Endothelial cell of umbilical vein (primary cell): ENCODE results near the gene CYP1A1. TPM values are rescaled to one million over a fixed set of nuclear protein-coding genes. Genes with fewer than 3 reads are reported as not detected.
A peak's percentile ranks its signal among the peaks of the same experiment; 100 is the strongest.

ENCODE experiments used
- BruUV-seq: library from RNA; stranded (reverse); fragments of 400-500 nt; replicated peaks from 2 replicates; lab custom pipeline; 2021; lab: Mats Ljungman, UMichigan
- CTCF ChIA-PET: fragments of 300-600, 350-600 bp; sonication (Branson Sonifier 250); formaldehyde crosslinking; loops from one replicate; lab custom pipeline; 2021; ENCODE audit warnings: antibody characterized with exemption, inconsistent platforms; lab: Charles Lee
- POLR2A ChIA-PET: fragments of 300-600, 350-600 bp; sonication (Branson Sonifier 250); formaldehyde crosslinking; loops from one replicate; lab custom pipeline; 2021; ENCODE audit warnings: antibody characterized with exemption, inconsistent platforms; lab: Charles Lee
- DNase-seq: peaks from one replicate; pipeline ENCODE4 v3.0.0-alpha.2; 2011; ENCODE audit warnings: low read depth, low spot score
- FAIRE-seq: peaks from 2 replicates; lab custom pipeline; 2011; peaks lifted over from hg19 to GRCh38; lab: Jason Lieb, UNC
- H2AFZ ChIP-seq: 2 replicates; pipeline ENCODE4 v1.6.0; 2012; ENCODE audit warnings: low read depth, low read length, control low read depth, inconsistent platforms
- H3K27ac ChIP-seq: 2 replicates; pipeline ENCODE4 v1.5.1; 2011; ENCODE audit warnings: low read depth, mild to moderate bottlenecking, control low read depth, low read length, moderate library complexity; ENCODE audit not compliant: insufficient read depth
- H3K27me3 ChIP-seq, 2 experiments: 2 replicates each; pipeline versions ENCODE4 v1.6.0 to v1.6.1; 2011; ENCODE audit warnings: low read length in 2 of 2, mixed read lengths in 1 of 2; ENCODE audit not compliant: control insufficient read depth in 2 of 2, insufficient read depth in 2 of 2
- H3K36me3 ChIP-seq, 2 experiments: 2 replicates in 1 of 2; 3 replicates in 1 of 2; pipeline ENCODE4 v1.5.1; 2011; ENCODE audit warnings: low read length in 2 of 2, mild to moderate bottlenecking in 1 of 2, moderate library complexity in 1 of 2; ENCODE audit not compliant: control insufficient read depth in 2 of 2, insufficient read depth in 2 of 2; ENCODE audit errors: extremely low read depth in 1 of 2
- H3K4me1 ChIP-seq: 3 replicates; pipeline ENCODE4 v1.5.1; 2011; ENCODE audit warnings: mild to moderate bottlenecking, low read length; ENCODE audit not compliant: control insufficient read depth, insufficient read depth; ENCODE audit errors: extremely low read depth
- H3K4me2 ChIP-seq: 2 replicates; pipeline ENCODE4 v1.6.1; 2011; ENCODE audit warnings: low read length, control low read depth, mixed read lengths; ENCODE audit not compliant: insufficient read depth
- H3K4me3 ChIP-seq, 3 experiments: fragments of 200-600 bp in 1 of 3; sonication (generic), shearing (Covaris generic) in 1 of 3; replicated peaks in 1 of 3; 2 replicates each; pipeline ENCODE4 v1.5.1; 2011 to 2016; ENCODE audit warnings: control low read depth in 3 of 3, low read length in 3 of 3, mild to moderate bottlenecking in 2 of 3, inconsistent platforms in 1 of 3, low read depth in 1 of 3, moderate library complexity in 1 of 3; ENCODE audit not compliant: insufficient read depth in 1 of 3
- H3K79me2 ChIP-seq: 2 replicates; pipeline ENCODE4 v1.6.0; 2012; ENCODE audit warnings: low read length, inconsistent platforms; ENCODE audit not compliant: control insufficient read depth, insufficient read depth
- H3K9ac ChIP-seq: replicated peaks from 2 replicates; pipeline ENCODE3; 2011; ENCODE audit warnings: low read length, control low read depth; ENCODE audit not compliant: insufficient read depth; ENCODE audit errors: extremely low read depth
- H3K9me1 ChIP-seq: replicated peaks from 3 replicates; pipeline ENCODE4 v1.6.0; 2011; ENCODE audit warnings: mild to moderate bottlenecking, low read length; ENCODE audit not compliant: control insufficient read depth, insufficient read depth; ENCODE audit errors: extremely low read depth
- H3K9me3 ChIP-seq: replicated peaks from 2 replicates; pipeline ENCODE4 v1.5.1; 2012; ENCODE audit warnings: low read length, inconsistent platforms; ENCODE audit not compliant: control insufficient read depth, insufficient read depth
- H4K20me1 ChIP-seq: replicated peaks from 2 replicates; pipeline ENCODE3; 2011; ENCODE audit warnings: mild to moderate bottlenecking, low read length; ENCODE audit not compliant: control insufficient read depth, insufficient read depth; ENCODE audit errors: extremely low read depth
- EZH2 ChIP-seq: IDR thresholded peaks from 2 replicates; pipeline ENCODE4 v1.6.1; 2012; ENCODE audit warnings: borderline replicate concordance, low read depth, mild to moderate bottlenecking, moderate library complexity, low read length, inconsistent platforms; ENCODE audit not compliant: severe bottlenecking
- FOS ChIP-seq: IDR thresholded peaks from 2 replicates; pipeline ENCODE4 v1.6.1; 2011; ENCODE audit warnings: mild to moderate bottlenecking, low read length, moderate library complexity, borderline replicate concordance; ENCODE audit not compliant: insufficient read depth
- GATA2 ChIP-seq: IDR thresholded peaks from 2 replicates; pipeline ENCODE4 v1.7.0; 2011; ENCODE audit warnings: low read depth, mild to moderate bottlenecking, moderate library complexity, mixed read lengths, low read length; ENCODE audit not compliant: insufficient read length, insufficient read depth
- JUN ChIP-seq: IDR thresholded peaks from 2 replicates; pipeline ENCODE4 v1.6.1; 2011; ENCODE audit warnings: borderline replicate concordance, low read depth; ENCODE audit not compliant: insufficient read length, insufficient read depth
- MAX ChIP-seq: IDR thresholded peaks from 2 replicates; pipeline ENCODE4 v1.6.1; 2011; ENCODE audit not compliant: insufficient read depth, insufficient read length
- MYC ChIP-seq: IDR thresholded peaks from one replicate; pipeline ENCODE4 v1.6.1; 2011; ENCODE audit warnings: mild to moderate bottlenecking, low read depth, low read length
- POLR2A ChIP-seq: IDR thresholded peaks from 2 replicates; pipeline ENCODE4 v1.6.1; 2012; ENCODE audit warnings: low read depth, mild to moderate bottlenecking, control low read depth, low read length
- POLR2AphosphoS5 ChIP-seq: IDR thresholded peaks from 2 replicates; pipeline ENCODE4 v1.6.1; 2012; ENCODE audit warnings: low read depth, mild to moderate bottlenecking, control low read depth, low read length, moderate library complexity; ENCODE audit not compliant: insufficient read depth
- dilution Hi-C: fragments of 300-500 bp; cut with MboI; formaldehyde crosslinking; loops from one replicate; pipeline ENCODE4 v1.15.0; 2019; ENCODE audit warnings: low sequenced_read_pairs; ENCODE audit not compliant: extremely low pct_ligation_motif_present
- intact Hi-C: fragments of 100-400 bp; cut with micrococcal nuclease; formaldehyde crosslinking; loops from one replicate; pipeline ENCODE4 v1.10.0; 2022
- polyA plus RNA-seq, 4 experiments: library from polyadenylated mRNA; depleted of rRNA in 3 of 4; stranded (reverse) in 3 of 4; unstranded in 1 of 4; fragments of >200 nt; gene quantifications; 2 replicates each; pipeline versions ENCODE4 v1.2.1 to v1.2.3, GENCODE V29; 2011 to 2012; ENCODE audit warnings: missing spikeins in 1 of 4
- total RNA-seq: library from RNA; stranded (reverse); gene quantifications from 2 replicates; pipeline ENCODE4 v1.2.3, GENCODE V29; 2021
- TF ChIP-seq, protein P1 (sequence below), 2 donors: IDR thresholded peaks; 1 replicate in 1 of 2; 2 replicates in 1 of 2; pipeline ENCODE4 v1.5.1; 2011; ENCODE audit warnings: low read length in 2 of 2, mild to moderate bottlenecking in 2 of 2, moderate library complexity in 2 of 2, control low read depth in 1 of 2, inconsistent platforms in 1 of 2, low read depth in 1 of 2; ENCODE audit not compliant: insufficient read depth in 1 of 2; ENCODE audit errors: extremely low read depth in 1 of 2

Gene CYP1A1
- total and polyA plus RNA-seq, 2 donors (not counting 3 experiments of a cell fraction or from before 2014, with no cell fraction given) = 7.6 to 13.1 TPM

- no peak for DNase-seq
- dilution Hi-C loops = no loop called here
Measured at GRCh38 chr15:74723187-74723586, 2.1 kb downstream of the CYP1A1 start.

More at GRCh38 chr15:74723187-74723586, 2.1 kb downstream of the CYP1A1 start:
- CTCF ChIA-PET = interaction anchor here (1.0 to 3.0 kb wide), 3 partner anchors 35 to 48 kb away, joined by 5 to 19 read pairs (median 7); no protein-coding TSS in a partner anchor
- Histone ChIP-seq H3K4me2 (no peak overlapping the region), H3K9me1 (no peaks in the 10 kb centered on the region), H3K4me1 (peaks cover 12% of the 10 kb centered on the region), H3K36me3 (no peaks in the 10 kb centered on the region), H3K9me3 (no peaks in the 10 kb centered on the region), H3K79me2 (no peaks in the 10 kb centered on the region), H3K27me3 (peaks cover 0 to 2% of the 10 kb centered on the region in 2 experiments), H3K4me3 (no peak overlapping the region), H3K27ac (no peak overlapping the region), H2AFZ (no peak overlapping the region), H3K9ac (no peak overlapping the region), H4K20me1 (no peaks in the 10 kb centered on the region)
- TF ChIP-seq GATA2 = no peak
- TF ChIP-seq, protein P1, sequence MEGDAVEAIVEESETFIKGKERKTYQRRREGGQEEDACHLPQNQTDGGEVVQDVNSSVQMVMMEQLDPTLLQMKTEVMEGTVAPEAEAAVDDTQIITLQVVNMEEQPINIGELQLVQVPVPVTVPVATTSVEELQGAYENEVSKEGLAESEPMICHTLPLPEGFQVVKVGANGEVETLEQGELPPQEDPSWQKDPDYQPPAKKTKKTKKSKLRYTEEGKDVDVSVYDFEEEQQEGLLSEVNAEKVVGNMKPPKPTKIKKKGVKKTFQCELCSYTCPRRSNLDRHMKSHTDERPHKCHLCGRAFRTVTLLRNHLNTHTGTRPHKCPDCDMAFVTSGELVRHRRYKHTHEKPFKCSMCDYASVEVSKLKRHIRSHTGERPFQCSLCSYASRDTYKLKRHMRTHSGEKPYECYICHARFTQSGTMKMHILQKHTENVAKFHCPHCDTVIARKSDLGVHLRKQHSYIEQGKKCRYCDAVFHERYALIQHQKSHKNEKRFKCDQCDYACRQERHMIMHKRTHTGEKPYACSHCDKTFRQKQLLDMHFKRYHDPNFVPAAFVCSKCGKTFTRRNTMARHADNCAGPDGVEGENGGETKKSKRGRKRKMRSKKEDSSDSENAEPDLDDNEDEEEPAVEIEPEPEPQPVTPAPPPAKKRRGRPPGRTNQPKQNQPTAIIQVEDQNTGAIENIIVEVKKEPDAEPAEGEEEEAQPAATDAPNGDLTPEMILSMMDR (IDR thresholded peaks at IDR 0.05; ENCODE audit: extremely low read depth in 1 of 2, insufficient read depth in 1 of 2, low read depth in 1 of 2, low read length in 2 of 2) = no peak
- no peak for TF ChIP-seq POLR2AphosphoS5
- no peak for TF ChIP-seq MYC
- TF ChIP-seq JUN = no peak
- no peak for TF ChIP-seq MAX
- TF ChIP-seq POLR2A = no peak
- no peak for TF ChIP-seq EZH2
- no peak for TF ChIP-seq FOS
- POLR2A ChIA-PET = no interaction called here
- BruUV-seq = no TSS peak
- FAIRE-seq = peak; percentile 4
- intact Hi-C loops = no loop called here
